PC-9 (cell line): Measurements from ENCODE around the gene CEP120.

ENCODE experiments used
- CTCF ChIP-seq: fragments of 200-600 bp; sonication (generic); conservative IDR thresholded peaks from 2 replicates; pipeline ENCODE4 v1.6.1; 2017; ENCODE audit warnings: mixed run types, antibody characterized with exemption, mild to moderate bottlenecking, moderate library complexity
- EZH2 ChIP-seq: fragments of 200-600 bp; sonication (generic); IDR thresholded peaks from 2 replicates; pipeline ENCODE4 v1.8.0; 2017; ENCODE audit warnings: antibody characterized with exemption, low read depth

GRCh38 chr5:123423278-123424149 lies at the start of gene CEP120:
- TF ChIP-seq CTCF (peak; percentile 72), EZH2 (no peak)
